Stimulated activated CD4-positive, alpha-beta T cell treated with anti-CD3 and anti-CD28 coated beads, TNF-alpha, amount 100 ng/mL, for 48 hours (primary cell): ENCODE results near the gene CTTNBP2NL.
A peak's percentile ranks its signal among the peaks of the same experiment; 100 is the strongest.

Experiments
- DNase-seq, 3 donors: peaks; one replicate each; pipeline ENCODE4 v3.0.0-alpha.2; 2020; ENCODE audit warnings: low read depth in 3 of 3

The CTTNBP2NL gene

DNA sequence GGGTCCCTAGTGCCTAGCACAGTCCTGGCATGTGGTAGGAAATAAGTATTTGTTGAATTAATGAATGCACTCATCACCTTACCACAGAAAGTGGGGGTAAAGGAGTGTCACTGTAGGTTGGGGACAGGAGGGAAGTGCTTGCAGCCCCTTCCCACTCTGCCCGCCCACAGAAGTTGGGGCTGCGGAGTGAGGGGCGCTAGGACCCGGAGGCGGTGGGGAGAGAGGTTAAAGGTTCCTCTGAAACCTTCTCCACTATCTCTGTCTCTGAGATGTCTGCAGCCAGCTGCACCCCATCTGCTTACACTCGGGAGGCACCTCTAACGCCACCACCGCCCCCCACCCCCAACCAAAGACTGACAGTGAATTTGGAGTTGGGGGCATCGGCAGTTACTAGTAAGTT is 111.3 kb downstream of the CTTNBP2NL start:
- no peak for DNase-seq

DNA sequence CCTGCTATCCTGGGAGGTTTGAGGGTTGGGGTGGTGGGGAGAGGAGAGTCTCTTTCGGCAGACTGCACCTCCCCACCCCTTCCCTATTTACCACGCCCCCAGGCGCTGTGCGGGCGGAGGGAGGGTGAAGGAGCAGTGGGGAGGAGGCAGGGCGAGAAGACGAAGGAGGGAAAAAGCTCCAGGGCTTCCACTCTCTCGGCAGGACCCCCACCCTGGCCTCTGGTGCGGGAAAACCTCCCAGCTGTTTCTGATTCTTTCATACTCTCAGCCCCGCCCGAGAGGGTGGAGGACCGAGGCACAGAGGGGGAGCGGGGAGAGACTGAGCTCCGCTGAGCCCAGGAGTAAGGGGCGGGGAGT is 111.9 kb downstream of the CTTNBP2NL start:
- peak in 1 of 3 donors; percentile 11 for DNase-seq

DNA sequence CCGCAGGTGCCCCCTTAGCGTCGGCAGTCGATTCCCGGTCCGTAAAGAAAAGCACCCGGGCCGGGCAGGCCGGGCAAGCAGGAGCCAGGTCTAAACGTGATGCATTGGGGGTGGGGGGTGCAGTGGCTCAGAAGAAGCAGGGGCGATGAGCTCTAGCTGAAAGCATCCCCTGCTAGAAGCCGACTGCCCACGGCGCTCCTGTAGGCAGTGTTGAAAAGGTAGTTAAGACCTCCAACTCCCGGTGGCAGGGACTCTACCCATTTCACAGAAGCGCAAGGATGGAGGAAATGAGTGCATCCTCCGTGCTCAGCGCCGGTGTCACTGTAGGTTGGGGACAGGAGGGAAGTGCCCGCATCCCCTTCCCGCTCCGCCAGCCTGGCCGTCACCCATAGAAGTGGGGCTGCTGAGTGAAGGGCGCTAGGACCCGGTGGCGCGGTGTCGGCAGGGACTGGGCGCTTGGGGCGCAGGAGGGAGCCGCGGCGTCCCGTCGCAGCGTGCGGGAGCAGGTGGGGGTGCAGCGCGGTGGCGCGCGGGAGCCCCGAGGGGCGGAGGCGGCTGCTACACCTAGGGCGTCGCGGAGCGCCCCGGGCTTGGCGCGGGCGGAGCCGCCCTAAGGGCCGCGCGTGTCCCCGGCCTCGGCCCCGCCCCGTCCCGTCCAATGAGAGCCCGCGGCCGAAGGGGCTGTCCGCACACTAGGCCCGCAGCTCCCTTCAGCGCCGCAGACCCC is 112.4 kb downstream of the CTTNBP2NL start, which contains the start of gene WNT2B:
Gene WNT2B, plus strand, starts transcription at position 688 of the 727 bp plus-strand sequence. CDS start 298 bp downstream, outside the sequence.
- DNase-seq: peak in 2 of 3 donors; percentile 18 to 24

DNA sequence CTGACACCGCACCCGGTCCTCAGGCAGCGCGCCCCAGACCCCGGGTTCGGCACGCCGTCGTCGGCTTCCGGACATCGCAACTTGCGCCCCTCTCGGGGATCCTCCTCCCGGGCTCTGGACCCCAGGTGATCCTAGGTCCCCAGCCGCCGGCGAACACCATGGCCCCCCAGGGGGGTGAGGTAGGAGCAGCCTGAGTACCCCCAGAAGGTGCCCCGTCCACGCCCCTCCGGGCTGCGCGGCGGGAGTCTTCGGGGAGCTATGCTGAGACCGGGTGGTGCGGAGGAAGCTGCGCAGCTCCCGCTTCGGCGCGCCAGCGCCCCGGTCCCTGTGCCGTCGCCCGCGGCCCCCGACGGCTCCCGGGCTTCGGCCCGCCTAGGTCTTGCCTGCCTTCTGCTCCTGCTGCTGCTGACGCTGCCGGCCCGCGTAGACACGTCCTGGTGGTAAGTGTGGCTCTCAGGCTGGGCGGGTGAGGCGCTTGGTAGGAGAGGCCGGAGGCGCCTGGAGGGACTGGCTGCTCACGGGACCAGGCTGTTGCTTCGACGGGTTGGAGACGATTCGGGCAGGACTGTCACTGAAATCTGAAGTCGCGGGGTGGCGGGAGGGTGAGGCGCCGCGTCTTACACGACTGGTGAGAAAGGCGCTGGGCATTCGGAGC is 113.1 kb downstream of the CTTNBP2NL start:
- peak in 1 of 3 donors; percentile 6 for DNase-seq

DNA sequence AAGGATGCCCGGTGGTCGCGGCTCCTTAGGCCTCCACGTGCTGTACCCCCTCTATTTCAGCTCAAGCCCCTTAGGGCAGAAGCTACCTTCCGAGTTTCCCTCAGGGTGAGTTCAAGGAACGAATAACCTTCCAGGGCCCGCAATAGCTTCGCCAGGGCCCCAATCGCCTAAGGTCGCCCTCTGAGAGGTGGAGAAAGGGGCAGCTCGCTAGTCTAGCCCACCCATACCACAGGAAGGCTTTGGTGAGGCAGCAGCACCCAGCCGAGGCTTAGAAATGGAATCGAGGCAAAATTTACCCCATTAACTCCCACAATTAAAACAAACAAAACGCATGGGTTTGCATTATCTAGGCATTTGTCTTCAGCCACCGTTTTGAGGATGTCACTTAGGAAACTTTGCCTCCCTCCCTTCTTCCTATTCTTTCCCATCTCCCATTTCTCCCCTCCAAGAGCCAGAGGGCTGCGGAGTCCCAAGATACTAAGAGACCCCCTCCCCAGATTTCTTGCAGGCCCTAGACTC is 113.7 kb downstream of the CTTNBP2NL start:
- no peak for DNase-seq

DNA sequence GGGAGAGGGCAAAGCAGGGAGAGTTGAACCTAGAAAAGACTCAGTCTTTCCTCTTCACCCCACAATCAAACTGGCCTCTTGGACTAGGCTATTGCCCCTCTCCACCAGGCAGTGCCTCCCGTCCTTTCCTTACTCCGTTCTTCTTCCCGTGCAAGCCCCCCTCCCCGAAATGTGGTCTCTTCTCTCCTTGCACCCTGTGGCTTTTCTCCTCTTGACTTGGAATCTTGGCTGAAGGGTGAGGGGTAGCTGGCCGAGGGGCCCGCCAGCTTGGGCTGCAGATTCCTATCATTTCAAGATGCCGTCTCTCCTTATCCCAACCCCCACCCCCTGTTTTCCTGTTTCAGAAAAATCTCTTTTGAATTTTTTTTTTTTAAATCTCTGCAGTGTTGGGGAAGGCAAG is 114.3 kb downstream of the CTTNBP2NL start:
- DNase-seq: no peak
